Neuron (in vitro differentiated cells): Measurements from ENCODE around the gene SRSF6.
"Not testable (repeated sequence)": the region's sequence is repeated elsewhere in the genome, so short reads cannot be mapped to it uniquely, and the experiment has no call there.

Experiments used
- H2AFZ ChIP-seq: one replicate; pipeline ENCODE4 v1.6.1; 2013; ENCODE audit warnings: low read depth, mild to moderate bottlenecking, inconsistent platforms, low read length, moderate library complexity
- H3K27me3 ChIP-seq: one replicate; pipeline ENCODE4 v1.6.1; 2013; ENCODE audit warnings: low read length; ENCODE audit not compliant: insufficient read depth
- H3K36me3 ChIP-seq: one replicate; pipeline ENCODE4 v1.6.1; 2013; ENCODE audit warnings: low read length; ENCODE audit not compliant: insufficient read depth
- H3K4me1 ChIP-seq: one replicate; pipeline ENCODE4 v1.6.1; 2013; ENCODE audit warnings: low read length; ENCODE audit not compliant: insufficient read depth
- H3K4me3 ChIP-seq: 2 replicates; pipeline ENCODE4 v1.5.1; 2013; ENCODE audit warnings: mild to moderate bottlenecking, low read length, moderate library complexity
- H3K9me3 ChIP-seq: one replicate; pipeline ENCODE4 v1.6.1; 2013; ENCODE audit warnings: low read length

SRSF6 gene

DNA sequence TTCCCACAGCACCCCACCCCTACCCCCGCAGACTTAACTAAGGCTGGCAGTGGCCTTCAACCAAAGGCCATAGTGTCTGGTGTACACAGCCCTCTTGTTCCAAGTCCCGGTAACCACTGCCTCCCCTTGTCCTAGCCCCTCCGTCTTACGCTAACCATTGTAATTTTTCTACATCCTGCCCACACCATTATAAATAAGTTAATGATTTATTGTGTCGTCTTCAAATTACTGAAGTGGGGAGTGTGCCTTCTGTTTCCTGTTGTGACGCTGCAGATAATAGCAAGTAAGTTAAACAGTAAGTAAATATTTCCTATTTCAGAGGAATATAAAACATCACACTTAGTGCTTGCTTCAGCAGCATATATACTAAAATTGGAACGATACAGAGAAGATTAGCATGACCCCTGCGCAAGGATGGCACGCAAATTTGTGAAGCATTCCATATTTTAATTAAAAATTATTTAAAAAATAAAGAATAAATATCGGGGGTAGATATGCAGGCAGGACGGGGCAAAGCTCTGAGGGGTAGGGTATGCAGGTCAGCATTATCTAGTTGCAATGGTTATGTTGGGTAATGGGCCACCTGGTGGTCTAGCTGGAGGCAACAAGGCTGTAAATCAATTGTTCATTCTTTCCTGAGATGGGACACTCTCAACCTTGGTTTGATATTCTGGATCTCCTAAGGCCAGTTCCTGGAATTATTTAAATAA lies 15.1 kb downstream of the SRSF6 start:
- no peaks in the 10 kb centered on the region for H3K9me3 ChIP-seq
- H2AFZ ChIP-seq = no peak overlapping the region
- no peaks in the 10 kb centered on the region for H3K27me3 ChIP-seq
- H3K4me3 ChIP-seq = no peak overlapping the region
- H3K4me1 ChIP-seq = no peaks in the 10 kb centered on the region
- H3K36me3 ChIP-seq = peaks cover 2% of the 10 kb centered on the region

DNA sequence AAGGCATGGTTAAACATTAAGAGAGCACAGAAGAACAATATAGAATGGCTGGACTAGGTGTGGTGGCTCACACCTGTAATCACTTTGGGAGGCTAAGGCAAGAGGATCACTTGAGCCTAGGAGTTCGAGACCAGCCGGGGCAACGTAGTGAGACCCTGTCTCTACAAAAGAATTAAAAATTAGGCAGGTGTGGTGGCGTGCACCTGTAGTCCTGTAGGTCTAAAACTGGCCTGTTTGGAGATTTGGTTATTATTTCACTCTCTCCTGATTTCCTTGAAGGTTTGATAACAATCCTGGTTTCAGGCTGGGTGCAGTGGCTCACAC lies 15.6 kb downstream of the SRSF6 start:
- H3K9me3 ChIP-seq = no peaks in the 10 kb centered on the region
- no peak overlapping the region for H2AFZ ChIP-seq
- no peaks in the 10 kb centered on the region for H3K4me1 ChIP-seq
- no peaks in the 10 kb centered on the region for H3K27me3 ChIP-seq
- H3K4me3 ChIP-seq = no peak overlapping the region
- H3K36me3 ChIP-seq = peaks cover 2% of the 10 kb centered on the region

GRCh38 chr20:43477193-43477592 lies 19.5 kb downstream of the SRSF6 start:
- Histone ChIP-seq H3K4me1 (no peaks in the 10 kb centered on the region), H3K4me3 (no peak overlapping the region), H3K9me3 (no peaks in the 10 kb centered on the region), H3K27me3 (no peaks in the 10 kb centered on the region), H2AFZ (no peak overlapping the region), H3K36me3 (no peaks in the 10 kb centered on the region)

DNA sequence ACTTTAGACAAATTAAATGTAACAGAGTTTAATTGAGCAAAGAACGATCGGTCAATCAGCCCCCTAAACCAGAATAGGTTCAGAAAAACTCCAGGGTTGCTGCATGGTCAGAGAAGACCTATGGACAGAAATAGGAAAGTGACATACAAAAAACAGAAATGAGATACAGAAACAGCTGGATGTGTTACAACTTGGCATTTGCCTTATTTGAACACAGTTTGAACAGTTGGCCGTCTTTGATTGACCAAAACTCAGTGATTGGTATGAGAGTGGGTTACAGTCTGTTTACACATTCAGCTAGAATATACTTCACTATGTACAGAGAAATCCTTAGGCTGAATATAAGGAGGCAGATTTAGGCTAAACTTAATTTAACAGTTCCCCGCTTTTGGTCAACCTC lies 19.9 kb downstream of the SRSF6 start:
- no peaks in the 10 kb centered on the region for H3K27me3 ChIP-seq
- no peaks in the 10 kb centered on the region for H3K36me3 ChIP-seq
- H3K9me3 ChIP-seq = no peaks in the 10 kb centered on the region
- H2AFZ ChIP-seq = no peak overlapping the region
- H3K4me1 ChIP-seq = no peaks in the 10 kb centered on the region
- no peak overlapping the region for H3K4me3 ChIP-seq

DNA sequence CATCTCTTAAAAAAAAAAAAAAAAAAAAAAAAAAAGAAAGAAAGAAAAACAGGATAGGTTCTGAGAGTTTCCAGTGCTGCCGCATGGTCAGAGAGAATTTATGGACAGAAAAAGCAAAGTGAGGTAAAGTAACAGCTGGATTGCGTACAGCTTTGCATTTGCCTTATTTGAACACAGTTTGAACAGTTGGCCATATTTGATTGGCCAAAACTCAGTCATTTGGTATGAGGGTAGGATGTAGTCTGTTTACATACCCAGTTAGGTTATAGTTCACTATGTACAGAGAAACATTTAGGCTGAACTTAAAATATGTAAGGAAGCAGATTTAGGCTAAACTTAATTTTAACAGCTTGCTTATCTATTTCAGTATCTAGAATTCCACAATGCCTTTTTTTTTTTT lies 32.3 kb downstream of the SRSF6 start:
- Histone ChIP-seq H3K9me3 (no peaks in the 10 kb centered on the region), H3K4me1 (no peaks in the 10 kb centered on the region), H3K4me3 (no peak overlapping the region), H2AFZ (no peak overlapping the region), H3K27me3 (no peaks in the 10 kb centered on the region), H3K36me3 (no peaks in the 10 kb centered on the region)

DNA sequence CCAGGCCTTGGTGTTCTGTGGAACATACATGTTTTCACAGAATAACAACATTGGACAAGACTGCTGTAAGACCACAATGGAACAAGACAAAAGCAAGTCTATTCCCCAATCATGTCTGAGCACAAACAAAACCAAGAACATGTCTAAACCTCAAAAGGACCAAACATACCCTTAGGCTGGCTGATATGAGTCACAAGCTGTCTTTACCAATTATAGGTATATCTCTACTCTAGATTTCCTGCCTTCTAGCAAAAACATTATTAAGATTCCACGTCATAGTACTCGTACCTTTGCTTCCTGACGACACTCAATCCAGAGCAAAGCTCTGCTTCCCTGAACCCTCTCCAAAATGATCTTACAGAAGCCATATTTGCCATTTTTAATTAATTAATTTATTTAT lies 34.4 kb downstream of the SRSF6 start:
- Histone ChIP-seq H3K27me3 (no peaks in the 10 kb centered on the region), H2AFZ (no peak overlapping the region), H3K4me1 (no peaks in the 10 kb centered on the region), H3K4me3 (no peak overlapping the region), H3K36me3 (no peaks in the 10 kb centered on the region), H3K9me3 (no peaks in the 10 kb centered on the region)

GRCh38 chr20:43495388-43495787 lies 37.7 kb downstream of the SRSF6 start:
- no peak overlapping the region for H3K4me3 ChIP-seq
- H2AFZ ChIP-seq = no peak overlapping the region
- H3K9me3 ChIP-seq = no peaks in the 10 kb centered on the region
- H3K4me1 ChIP-seq = no peaks in the 10 kb centered on the region
- no peaks in the 10 kb centered on the region for H3K27me3 ChIP-seq
- no peaks in the 10 kb centered on the region for H3K36me3 ChIP-seq

DNA sequence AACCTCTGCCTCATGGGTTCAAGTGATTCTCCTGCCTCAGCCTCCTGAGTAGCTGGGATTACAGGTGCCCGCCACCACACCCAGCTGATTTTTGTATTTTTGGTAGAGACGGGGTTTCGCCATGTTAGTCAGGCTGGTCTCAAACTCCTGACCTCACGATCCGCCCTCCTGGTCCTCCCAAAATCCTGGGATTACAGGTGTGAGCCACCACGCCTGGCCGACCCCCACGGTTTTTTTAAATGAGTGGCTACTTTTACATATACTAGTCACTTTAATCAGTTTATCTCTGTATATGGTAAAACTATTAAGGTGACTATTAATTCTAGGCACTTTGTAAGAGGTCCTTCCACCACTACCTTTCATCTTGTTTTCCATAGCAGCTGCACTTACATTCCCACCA lies 44.3 kb downstream of the SRSF6 start:
- H3K4me1 ChIP-seq, H3K9me3 ChIP-seq, H3K4me3 ChIP-seq, H3K36me3 ChIP-seq, H2AFZ ChIP-seq: not testable (repeated sequence)
- H3K27me3 ChIP-seq = peaks cover 33% of the 10 kb centered on the region

- H3K4me1 ChIP-seq = no peaks in the 10 kb centered on the region
- peaks cover 49% of the 10 kb centered on the region for H3K27me3 ChIP-seq
- H3K36me3 ChIP-seq = no peaks in the 10 kb centered on the region
- no peak overlapping the region for H3K4me3 ChIP-seq
- no peak overlapping the region for H2AFZ ChIP-seq
- no peaks in the 10 kb centered on the region for H3K9me3 ChIP-seq
Measured at GRCh38 chr20:43506238-43506637, 48.5 kb downstream of the SRSF6 start.

DNA sequence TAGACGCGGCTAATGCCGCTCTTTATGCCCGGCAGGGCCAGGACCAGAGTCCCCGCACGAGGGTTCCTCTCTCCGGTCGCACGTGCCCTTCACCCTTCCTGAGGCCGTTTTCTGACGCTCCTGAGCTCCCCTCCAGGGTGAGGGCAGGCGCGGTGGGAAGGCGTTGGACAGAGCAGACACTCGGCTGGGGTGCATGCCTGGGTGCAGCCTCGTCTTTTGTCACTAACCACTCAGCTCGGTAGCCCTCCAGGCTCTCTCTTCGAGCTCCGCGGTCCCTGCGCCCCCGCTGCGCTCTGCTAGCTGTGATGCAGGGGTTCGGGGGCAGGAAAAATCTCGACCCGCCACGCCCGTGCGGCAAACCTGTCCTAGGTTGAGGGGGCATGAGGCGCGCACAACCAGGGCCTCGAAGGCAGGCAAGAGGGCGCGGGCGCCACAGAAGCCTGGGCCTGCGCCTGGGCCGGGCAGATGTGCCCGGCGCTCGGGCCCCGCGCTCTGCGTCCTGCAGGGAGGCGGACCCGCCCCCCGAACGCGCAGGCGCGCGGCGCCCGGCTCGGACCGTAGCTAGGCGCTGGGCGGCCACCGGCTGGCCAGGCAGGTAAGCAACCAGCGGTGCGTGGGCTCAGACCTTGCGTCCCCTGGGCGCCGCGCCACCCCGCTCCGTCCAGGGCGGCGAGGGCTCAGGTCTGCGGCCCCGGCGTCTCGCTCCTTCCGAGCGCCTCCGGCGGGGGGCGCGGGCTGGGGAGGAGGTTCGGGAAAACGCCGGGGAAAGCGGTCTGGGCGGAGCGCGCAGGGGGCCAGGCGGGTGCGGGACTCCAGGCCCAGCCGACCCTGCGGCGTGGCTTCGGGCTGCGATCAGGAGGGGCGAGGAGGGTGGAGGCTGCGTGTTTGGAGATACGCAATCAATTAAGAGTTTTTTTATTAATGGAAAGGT lies 49.7 kb downstream of the SRSF6 start, which contains the start of gene L3MBTL1:
Gene L3MBTL1 (plus strand): TSS at position 548 of the 931 bp plus-strand sequence. CDS start 5,807 bp downstream, outside the sequence.
- peak within 1 kb of the TSS; percentile 63 for H2AFZ ChIP-seq
- peaks cover 49% of the 10 kb centered on the region for H3K27me3 ChIP-seq

DNA sequence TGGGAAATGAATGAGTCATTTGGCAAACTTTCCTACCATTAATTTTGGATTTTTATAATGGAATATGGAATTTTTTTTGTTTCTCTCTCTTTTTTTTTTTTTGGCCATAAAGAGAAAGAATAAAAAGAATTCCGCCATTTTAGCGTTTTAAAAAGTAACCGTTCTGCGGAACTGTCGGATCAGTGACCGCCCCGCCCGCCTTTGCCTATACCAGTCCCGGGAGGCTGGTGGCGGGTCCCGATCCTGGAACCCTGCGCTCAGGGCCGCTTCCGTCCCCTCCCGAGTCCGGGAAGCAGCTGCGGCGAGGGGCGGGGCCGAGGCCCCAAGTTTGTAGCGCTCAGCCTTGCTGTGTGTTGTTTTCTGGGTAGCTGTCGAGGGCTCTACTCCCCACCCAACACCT lies 50.4 kb downstream of the SRSF6 start:
- Histone ChIP-seq H3K4me1 (peaks cover 2% of the 10 kb centered on the region), H3K9me3 (no peaks in the 10 kb centered on the region), H3K27me3 (peaks cover 45% of the 10 kb centered on the region), H3K4me3 (peak overlapping the region; percentile 53), H2AFZ (peak overlapping the region; percentile 63), H3K36me3 (no peaks in the 10 kb centered on the region)

More for the DNA sequence above, 49.7 kb downstream of the SRSF6 start, which contains the start of gene L3MBTL1:
- no peaks in the 10 kb centered on the region for H3K36me3 ChIP-seq
- peak within 1 kb of the TSS; percentile 53 for H3K4me3 ChIP-seq
- H3K4me1 ChIP-seq = no peaks in the 10 kb centered on the region
- no peaks in the 10 kb centered on the region for H3K9me3 ChIP-seq

- Histone ChIP-seq H3K27me3 (peaks cover 45% of the 10 kb centered on the region), H3K4me3 (no peak overlapping the region)
Measured at GRCh38 chr20:43508604-43509040, 50.9 kb downstream of the SRSF6 start.

DNA sequence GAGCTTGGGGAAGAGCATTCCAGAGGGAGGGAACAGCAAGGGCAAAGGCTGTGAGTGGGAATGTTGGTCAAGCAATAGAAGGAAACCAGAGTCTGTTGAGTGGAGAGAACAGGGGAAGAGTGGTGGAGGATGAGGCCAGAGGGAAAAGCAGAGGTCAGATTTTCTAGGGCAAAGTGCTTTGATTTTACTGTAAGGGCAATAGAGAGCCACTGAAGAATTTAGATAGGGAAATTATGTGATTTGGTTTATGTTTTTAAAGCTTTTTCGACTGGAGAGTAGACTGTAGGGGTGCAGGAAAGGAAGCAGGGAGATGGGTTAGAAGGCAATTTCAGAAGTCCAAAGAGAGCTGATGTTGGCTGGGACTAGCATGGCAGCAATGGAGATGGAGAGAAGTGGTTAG lies 54.2 kb downstream of the SRSF6 start:
- no peak overlapping the region for H3K4me3 ChIP-seq
- no peaks in the 10 kb centered on the region for H3K36me3 ChIP-seq
- peaks cover 14% of the 10 kb centered on the region for H3K4me1 ChIP-seq
- H2AFZ ChIP-seq = no peak overlapping the region
- H3K27me3 ChIP-seq = peaks cover 20% of the 10 kb centered on the region
- H3K9me3 ChIP-seq = no peaks in the 10 kb centered on the region

More at GRCh38 chr20:43508604-43509040, 50.9 kb downstream of the SRSF6 start:
- Histone ChIP-seq H3K9me3 (no peaks in the 10 kb centered on the region), H2AFZ (no peak overlapping the region), H3K4me1 (peaks cover 5% of the 10 kb centered on the region), H3K36me3 (no peaks in the 10 kb centered on the region)
